Endothelial cell (in vitro differentiated cells): ENCODE results near the gene LRRC55. TPM values are rescaled to one million over a fixed set of nuclear protein-coding genes. Genes with fewer than 3 reads are reported as not detected.
A peak's percentile ranks its signal among the peaks of the same experiment; 100 is the strongest.

Source experiments
- DNase-seq: peaks from one replicate; pipeline ENCODE4 v3.0.0; 2021; ENCODE audit warnings: low spot score
- H3K27ac Mint-ChIP-seq: one replicate; pipeline ENCODE4 v1.8.0; 2021; ENCODE audit warnings: mixed read lengths, inconsistent platforms; ENCODE audit not compliant: unreplicated experiment
- H3K27me3 Mint-ChIP-seq: one replicate; pipeline ENCODE4 v1.8.0; 2021; ENCODE audit warnings: mild to moderate bottlenecking, moderate library complexity, mixed read lengths, inconsistent platforms; ENCODE audit not compliant: unreplicated experiment
- H3K36me3 Mint-ChIP-seq: one replicate; pipeline ENCODE4 v1.8.0; 2021; ENCODE audit warnings: mild to moderate bottlenecking, low read depth, mixed read lengths, inconsistent platforms; ENCODE audit not compliant: unreplicated experiment
- H3K4me1 Mint-ChIP-seq: one replicate; pipeline ENCODE4 v1.8.0; 2021; ENCODE audit warnings: mild to moderate bottlenecking, mixed read lengths, inconsistent platforms; ENCODE audit not compliant: unreplicated experiment
- H3K4me3 Mint-ChIP-seq: one replicate; pipeline ENCODE4 v1.8.0; 2021; ENCODE audit warnings: mild to moderate bottlenecking, mixed read lengths, inconsistent platforms; ENCODE audit not compliant: unreplicated experiment
- H3K9me3 Mint-ChIP-seq: one replicate; pipeline ENCODE4 v1.8.0; 2021; ENCODE audit warnings: mixed read lengths, inconsistent platforms; ENCODE audit not compliant: unreplicated experiment
- total RNA-seq: library from RNA; stranded (reverse); fragmentation: NEBNext Ultra II Directional; extraction: Animal tissue kit (Norgen Biotek cat#: 25700); gene quantifications from one replicate; pipeline ENCODE4 v1.2.1, GENCODE V29; 2021; ENCODE audit not compliant: unreplicated experiment
- TF ChIP-seq, protein P1 (sequence below): fragments of 200-600 bp; sonication (generic); IDR thresholded peaks from one replicate; pipeline ENCODE4 v1.5.0; 2021; ENCODE audit warnings: antibody characterized with exemption; ENCODE audit not compliant: unreplicated experiment

The LRRC55 gene
- total RNA-seq, 1 donor from 2014 or later = 4.7 TPM

DNA sequence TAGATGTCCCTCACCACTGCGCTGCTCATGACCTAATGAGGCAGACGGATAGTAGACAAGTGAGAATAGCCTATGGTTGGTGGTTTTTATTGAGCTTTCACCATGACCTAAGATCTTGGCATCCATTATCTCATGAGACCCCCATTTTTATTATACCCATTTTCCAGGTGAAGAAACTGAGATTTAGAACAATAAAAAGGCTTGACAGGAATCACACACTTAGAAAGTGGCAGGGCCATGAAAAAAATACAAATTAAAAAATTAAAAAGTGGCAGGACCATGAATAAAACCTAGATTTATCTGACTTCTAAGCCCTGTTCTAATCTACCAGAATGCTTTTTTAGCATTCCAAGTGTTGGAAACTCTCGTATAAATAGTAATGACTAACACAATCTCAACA, 1.1 kb downstream of the LRRC55 start:
- H3K9me3 Mint-ChIP-seq = no peaks in the 10 kb centered on the region
- peaks cover 19% of the 10 kb centered on the region for H3K27me3 Mint-ChIP-seq
- no peak overlapping the region for H3K4me3 Mint-ChIP-seq
- peaks cover 22% of the 10 kb centered on the region for H3K4me1 Mint-ChIP-seq
- peaks cover 17% of the 10 kb centered on the region for H3K36me3 Mint-ChIP-seq
- no peak for DNase-seq
- TF ChIP-seq, protein P1, sequence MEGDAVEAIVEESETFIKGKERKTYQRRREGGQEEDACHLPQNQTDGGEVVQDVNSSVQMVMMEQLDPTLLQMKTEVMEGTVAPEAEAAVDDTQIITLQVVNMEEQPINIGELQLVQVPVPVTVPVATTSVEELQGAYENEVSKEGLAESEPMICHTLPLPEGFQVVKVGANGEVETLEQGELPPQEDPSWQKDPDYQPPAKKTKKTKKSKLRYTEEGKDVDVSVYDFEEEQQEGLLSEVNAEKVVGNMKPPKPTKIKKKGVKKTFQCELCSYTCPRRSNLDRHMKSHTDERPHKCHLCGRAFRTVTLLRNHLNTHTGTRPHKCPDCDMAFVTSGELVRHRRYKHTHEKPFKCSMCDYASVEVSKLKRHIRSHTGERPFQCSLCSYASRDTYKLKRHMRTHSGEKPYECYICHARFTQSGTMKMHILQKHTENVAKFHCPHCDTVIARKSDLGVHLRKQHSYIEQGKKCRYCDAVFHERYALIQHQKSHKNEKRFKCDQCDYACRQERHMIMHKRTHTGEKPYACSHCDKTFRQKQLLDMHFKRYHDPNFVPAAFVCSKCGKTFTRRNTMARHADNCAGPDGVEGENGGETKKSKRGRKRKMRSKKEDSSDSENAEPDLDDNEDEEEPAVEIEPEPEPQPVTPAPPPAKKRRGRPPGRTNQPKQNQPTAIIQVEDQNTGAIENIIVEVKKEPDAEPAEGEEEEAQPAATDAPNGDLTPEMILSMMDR = no peak
- H3K27ac Mint-ChIP-seq = no peak overlapping the region

DNA sequence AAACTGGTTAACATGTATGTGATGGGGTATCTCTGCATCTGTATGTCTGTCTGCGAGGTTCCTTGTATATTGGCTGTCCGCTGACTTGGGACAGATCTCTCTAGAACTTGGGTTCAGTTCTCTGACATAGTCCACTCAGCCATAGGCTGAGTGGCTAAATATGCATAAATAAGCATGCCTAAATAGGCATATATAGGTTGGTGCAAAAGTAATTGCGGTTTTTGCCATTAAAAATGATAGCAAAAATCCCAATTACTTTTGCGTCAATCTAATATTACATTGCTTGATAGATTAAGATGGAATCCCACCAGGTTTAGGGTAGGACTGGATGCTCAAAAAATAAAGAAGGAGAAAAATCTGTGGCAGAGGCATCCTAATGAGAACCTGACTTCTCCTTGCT, 8.8 kb downstream of the LRRC55 start:
- TF ChIP-seq, protein P1 = no peak
- Mint-ChIP-seq H3K27me3 (peaks cover 6% of the 10 kb centered on the region), H3K4me1 (peaks cover 47% of the 10 kb centered on the region), H3K36me3 (peaks cover 24% of the 10 kb centered on the region), H3K9me3 (no peaks in the 10 kb centered on the region), H3K27ac (no peak overlapping the region), H3K4me3 (no peak overlapping the region)
- DNase-seq = no peak

DNA sequence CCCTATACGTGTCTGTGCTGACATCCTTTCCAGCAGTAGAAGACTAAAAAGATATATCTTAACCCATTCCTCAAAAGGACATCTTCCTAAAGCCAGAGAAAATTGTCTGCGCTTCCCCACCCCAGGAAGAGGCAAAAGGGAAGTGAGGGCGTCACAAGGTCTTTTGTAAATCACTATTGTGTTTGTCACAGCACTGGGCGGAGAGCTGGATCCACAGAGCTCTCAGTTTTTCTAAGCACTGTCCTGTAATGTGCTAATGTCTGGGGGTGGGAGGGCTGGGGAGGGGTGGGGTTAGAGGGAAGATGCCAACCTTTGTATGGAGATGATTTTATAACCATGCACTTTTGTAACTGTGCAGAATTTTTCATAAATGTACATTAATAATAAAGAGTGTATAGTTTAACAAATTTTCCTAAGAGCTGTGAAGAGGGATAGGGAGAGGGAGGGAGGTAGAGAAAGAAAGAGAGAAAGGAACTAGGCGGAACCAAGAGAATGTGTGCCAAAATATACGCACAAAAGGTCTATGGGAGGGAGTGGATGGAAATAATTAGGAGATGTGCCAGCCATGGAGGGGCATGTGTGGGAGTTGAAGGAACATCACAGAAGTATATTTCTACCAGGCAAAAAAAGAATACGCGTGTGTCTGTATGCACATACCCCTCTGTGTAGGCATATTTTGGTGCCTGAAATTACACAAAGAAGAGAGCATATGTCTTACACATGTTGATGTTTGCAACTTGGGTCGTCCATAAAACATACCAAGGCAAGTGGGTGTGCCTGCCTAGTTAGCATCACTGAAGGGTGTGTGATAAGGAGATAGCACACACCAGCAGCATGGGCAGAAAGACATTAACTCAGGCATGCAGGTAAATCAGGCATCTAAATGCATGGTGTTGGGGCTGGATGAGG, 9.8 kb downstream of the LRRC55 start:
- peaks cover 5% of the 10 kb centered on the region for H3K27me3 Mint-ChIP-seq
- peak overlapping the region; percentile 85 for H3K27ac Mint-ChIP-seq
- H3K9me3 Mint-ChIP-seq = no peaks in the 10 kb centered on the region
- DNase-seq = no peak
- TF ChIP-seq, protein P1 = no peak
- H3K4me1 Mint-ChIP-seq = peaks cover 56% of the 10 kb centered on the region
- no peak overlapping the region for H3K4me3 Mint-ChIP-seq
- H3K36me3 Mint-ChIP-seq = peaks cover 18% of the 10 kb centered on the region

DNA sequence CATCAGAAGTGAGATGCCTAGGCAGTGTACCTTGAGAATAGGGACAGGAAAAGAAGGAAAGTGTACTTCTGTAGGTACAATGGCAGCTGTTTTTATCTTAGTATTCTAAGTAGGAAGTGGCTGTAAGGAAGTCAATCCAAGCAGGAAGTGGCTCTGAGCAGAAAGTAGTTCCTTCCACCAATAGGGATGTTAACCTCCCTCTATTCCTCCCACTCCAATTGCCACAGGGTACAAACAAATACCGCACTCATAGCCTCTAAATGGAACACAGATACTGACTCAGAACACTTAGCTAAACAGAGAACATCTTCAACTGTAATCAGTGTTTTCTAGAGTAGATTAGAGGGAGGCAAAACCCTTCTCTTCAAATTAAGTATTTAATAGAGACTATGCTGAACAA, 10.6 kb downstream of the LRRC55 start:
- Mint-ChIP-seq H3K27ac (peak overlapping the region; percentile 17), H3K36me3 (peaks cover 15% of the 10 kb centered on the region), H3K4me3 (no peak overlapping the region), H3K27me3 (peaks cover 5% of the 10 kb centered on the region), H3K4me1 (peaks cover 59% of the 10 kb centered on the region), H3K9me3 (no peaks in the 10 kb centered on the region)
- DNase-seq = no peak
- TF ChIP-seq, protein P1 = no peak

DNA sequence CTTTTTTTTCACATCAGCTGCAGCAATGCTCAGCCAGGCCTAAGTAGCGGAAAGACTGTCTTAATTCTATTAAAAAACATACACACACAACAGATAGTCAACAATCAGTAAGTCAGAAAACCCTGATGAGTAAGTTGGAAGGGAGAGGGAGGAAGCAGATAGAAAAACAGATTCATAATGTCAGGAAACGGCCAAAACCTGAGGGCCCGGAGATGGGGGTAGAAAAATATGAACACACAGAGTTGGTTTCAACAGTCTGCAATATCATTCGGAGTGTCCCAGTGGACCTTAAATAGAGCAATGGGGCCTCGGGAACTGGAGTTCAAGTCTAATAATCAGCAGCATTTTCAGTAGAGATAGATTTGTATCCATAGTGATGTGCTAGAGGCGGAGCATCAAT, 14.8 kb downstream of the LRRC55 start:
- Mint-ChIP-seq H3K27ac (peak overlapping the region; percentile 54), H3K4me1 (peaks cover 60% of the 10 kb centered on the region), H3K4me3 (no peak overlapping the region), H3K27me3 (peaks cover 10% of the 10 kb centered on the region), H3K9me3 (no peaks in the 10 kb centered on the region), H3K36me3 (peaks cover 4% of the 10 kb centered on the region)
- DNase-seq = no peak
- TF ChIP-seq, protein P1 = no peak
